Testis (tissue), 3 donors: ENCODE results near the gene TACSTD2. TPM values are rescaled to one million over a fixed set of nuclear protein-coding genes. Genes with fewer than 3 reads are reported as not detected.

Experiments used
- DNase-seq: peaks from one replicate; pipeline ENCODE4 v3.0.0-alpha.2; 2019
- H3K27ac ChIP-seq, 2 donors: fragments of 200-600 bp; sonication (generic); one replicate each; pipeline ENCODE4 v1.5.1; 2019
- H3K27me3 ChIP-seq: fragments of 200-600 bp; sonication (generic); one replicate; pipeline ENCODE4 v1.5.1; 2019
- H3K36me3 ChIP-seq: fragments of 200-600 bp; sonication (generic); one replicate; pipeline ENCODE4 v1.5.1; 2017; ENCODE audit warnings: low read depth; ENCODE audit errors: missing control alignments
- H3K4me1 ChIP-seq: fragments of 200-600 bp; sonication (generic); one replicate; pipeline ENCODE4 v1.5.1; 2019
- H3K4me3 ChIP-seq, 2 donors: fragments of 200-600 bp; sonication (generic); one replicate each; pipeline ENCODE4 v1.5.1; 2017 to 2019
- H3K9me3 ChIP-seq: fragments of 200-600 bp; sonication (generic); one replicate; pipeline ENCODE4 v1.5.1; 2017
- POLR2A ChIP-seq: fragments of 450-650 bp; IDR thresholded peaks from one replicate; pipeline ENCODE4 v1.6.1; 2017; ENCODE audit warnings: antibody characterized with exemption, mild to moderate bottlenecking, moderate library complexity
- WGBS, 2 donors: methylation state at CpG; one replicate each; pipeline ENCODE4 v1.1.5; 2018; 5-methylcytosine and 5-hydroxymethylcytosine counted together
- intact Hi-C: fragments of 100-400 bp; cut with DNase I; formaldehyde crosslinking; loops from one replicate; pipeline ENCODE4 v1.15.1; 2023; ENCODE audit warnings: low total_unique reads
- polyA plus RNA-seq: library from polyadenylated mRNA; stranded (reverse); fragments of 350-450 nt; fragmentation: Illumina TruSeq; extraction: RNeasy Lipid Tissue Mini Kit (QIAGEN cat#74804); gene quantifications from one replicate; pipeline ENCODE4 v1.2.3, GENCODE V29; 2014; ENCODE audit warnings: low read depth, low replicate concordance; ENCODE audit not compliant: insufficient read depth
- total RNA-seq, 2 donors: library from RNA; depleted of rRNA; stranded (reverse); fragments of >200 nt; gene quantifications; one replicate each; pipeline ENCODE4 v1.2.3, GENCODE V29; 2016
- TF ChIP-seq, protein P1 (sequence below), 3 experiments: fragments of 450-650 bp in 2 of 3; fragments of 200-600 bp in 1 of 3; sonication (generic) in 1 of 3; IDR thresholded peaks; one replicate each; pipeline ENCODE4 v1.5.1; 2016 to 2019; ENCODE audit warnings: antibody characterized with exemption in 3 of 3, mild to moderate bottlenecking in 2 of 3, moderate library complexity in 1 of 3

Gene TACSTD2
- total and polyA plus RNA-seq, 3 donors from 2014 or later = 0.87 to 1.2 (median 0.93) TPM

DNA sequence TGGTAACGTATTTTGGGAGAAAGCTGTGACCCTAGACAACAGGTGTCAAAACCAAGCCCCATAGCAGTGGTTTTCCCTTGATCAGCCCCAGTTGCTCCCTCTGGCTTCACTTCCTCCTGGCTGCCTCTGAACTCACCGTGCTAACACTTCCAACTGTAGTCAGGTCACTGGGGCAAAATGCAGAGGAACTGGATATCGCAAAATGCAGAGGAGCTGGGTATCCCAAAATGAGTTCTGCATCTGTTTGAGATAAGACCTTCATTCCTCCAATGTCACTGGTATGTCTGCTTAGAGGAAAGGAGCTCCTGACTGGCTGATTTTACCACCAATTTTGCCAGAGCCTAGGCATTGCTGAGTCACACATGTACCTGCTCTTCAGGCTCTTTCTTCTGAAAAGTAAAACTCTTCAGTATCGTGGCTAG, 19.6 kb upstream of the TACSTD2 start:
- H3K36me3 ChIP-seq = no peaks in the 10 kb centered on the region
- no peaks in the 10 kb centered on the region for H3K4me1 ChIP-seq
- no peak overlapping the region for H3K4me3 ChIP-seq
- no peak for DNase-seq
- TF ChIP-seq, protein P1, sequence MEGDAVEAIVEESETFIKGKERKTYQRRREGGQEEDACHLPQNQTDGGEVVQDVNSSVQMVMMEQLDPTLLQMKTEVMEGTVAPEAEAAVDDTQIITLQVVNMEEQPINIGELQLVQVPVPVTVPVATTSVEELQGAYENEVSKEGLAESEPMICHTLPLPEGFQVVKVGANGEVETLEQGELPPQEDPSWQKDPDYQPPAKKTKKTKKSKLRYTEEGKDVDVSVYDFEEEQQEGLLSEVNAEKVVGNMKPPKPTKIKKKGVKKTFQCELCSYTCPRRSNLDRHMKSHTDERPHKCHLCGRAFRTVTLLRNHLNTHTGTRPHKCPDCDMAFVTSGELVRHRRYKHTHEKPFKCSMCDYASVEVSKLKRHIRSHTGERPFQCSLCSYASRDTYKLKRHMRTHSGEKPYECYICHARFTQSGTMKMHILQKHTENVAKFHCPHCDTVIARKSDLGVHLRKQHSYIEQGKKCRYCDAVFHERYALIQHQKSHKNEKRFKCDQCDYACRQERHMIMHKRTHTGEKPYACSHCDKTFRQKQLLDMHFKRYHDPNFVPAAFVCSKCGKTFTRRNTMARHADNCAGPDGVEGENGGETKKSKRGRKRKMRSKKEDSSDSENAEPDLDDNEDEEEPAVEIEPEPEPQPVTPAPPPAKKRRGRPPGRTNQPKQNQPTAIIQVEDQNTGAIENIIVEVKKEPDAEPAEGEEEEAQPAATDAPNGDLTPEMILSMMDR (IDR thresholded peaks at IDR 0.05) = no peak
- no peak for TF ChIP-seq POLR2A
- H3K27ac ChIP-seq = no peak overlapping the region
- H3K9me3 ChIP-seq = no peaks in the 10 kb centered on the region
- intact Hi-C loops = no loop called here
- 37 to 40% methylated on average over 3 to 4 of the region's 4 CpGs for WGBS, 2 donors
- H3K27me3 ChIP-seq = no peaks in the 10 kb centered on the region

DNA sequence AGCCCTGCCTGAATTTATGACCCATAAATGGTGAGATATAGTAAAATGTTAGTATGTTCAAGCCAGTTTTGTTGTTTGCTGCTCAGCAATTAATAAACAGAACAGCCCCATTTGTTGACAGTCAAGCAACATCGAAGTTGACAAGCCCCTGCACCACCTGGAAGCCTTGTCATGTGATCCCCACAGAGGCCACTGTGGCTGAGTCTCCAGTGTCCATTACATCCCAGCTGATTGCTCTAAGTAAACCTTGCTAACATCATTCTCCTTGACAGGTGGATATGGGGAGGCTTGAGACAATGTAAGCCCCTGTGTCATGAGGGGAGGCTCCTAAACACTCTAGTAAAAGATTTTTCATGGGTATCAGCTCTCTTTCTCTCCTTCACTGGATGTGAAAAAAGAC, 17.5 kb upstream of the TACSTD2 start:
- no peak for TF ChIP-seq POLR2A
- TF ChIP-seq, protein P1 (IDR thresholded peaks at IDR 0.05) = no peak
- intact Hi-C loops = no loop called here
- Histone ChIP-seq H3K27me3 (no peaks in the 10 kb centered on the region), H3K36me3 (no peaks in the 10 kb centered on the region), H3K27ac (no peak overlapping the region), H3K9me3 (no peaks in the 10 kb centered on the region), H3K4me1 (no peaks in the 10 kb centered on the region), H3K4me3 (no peak overlapping the region)
- no peak for DNase-seq
- 72 to 78% methylated on average over 1 of the region's 1 CpG for WGBS, 2 donors

DNA sequence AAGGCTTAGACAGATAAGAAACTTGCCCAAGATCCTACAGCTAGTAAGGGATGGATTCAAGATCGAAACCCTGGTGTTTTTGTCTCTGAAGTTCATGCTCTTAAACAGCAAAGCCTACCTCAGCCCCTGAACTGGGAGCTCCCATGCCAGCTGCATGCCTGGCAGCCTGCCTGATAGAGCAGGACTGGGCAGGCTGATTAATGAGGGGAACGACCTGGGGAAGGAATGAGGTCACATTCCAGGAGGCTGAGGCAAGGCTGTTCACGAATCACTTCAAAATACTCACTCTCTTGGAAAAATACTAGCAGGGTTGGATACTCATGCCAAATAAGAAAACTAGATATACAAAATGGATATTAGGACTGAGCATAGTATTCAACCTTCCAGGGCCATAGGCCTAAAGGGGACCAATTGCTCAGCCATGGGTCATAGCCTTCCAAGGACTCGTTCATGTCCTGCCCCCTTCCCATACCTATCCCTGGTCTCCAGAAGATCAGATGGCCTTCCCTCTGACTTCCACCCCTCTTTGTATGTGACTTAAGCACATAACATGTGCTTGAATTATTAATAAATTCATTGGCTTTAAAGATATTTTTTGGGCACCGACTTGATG, 15.6 kb upstream of the TACSTD2 start:
- DNase-seq = no peak
- no peak for TF ChIP-seq POLR2A
- TF ChIP-seq, protein P1 (IDR thresholded peaks at IDR 0.05) = no peak
- H3K4me3 ChIP-seq = no peak overlapping the region
- H3K27me3 ChIP-seq = no peaks in the 10 kb centered on the region
- no peaks in the 10 kb centered on the region for H3K9me3 ChIP-seq
- no peaks in the 10 kb centered on the region for H3K36me3 ChIP-seq
- 51 to 59% methylated on average over 5 of the region's 5 CpGs for WGBS, 2 donors
- no peak overlapping the region for H3K27ac ChIP-seq
- H3K4me1 ChIP-seq = no peaks in the 10 kb centered on the region
- intact Hi-C loops = no loop called here

DNA sequence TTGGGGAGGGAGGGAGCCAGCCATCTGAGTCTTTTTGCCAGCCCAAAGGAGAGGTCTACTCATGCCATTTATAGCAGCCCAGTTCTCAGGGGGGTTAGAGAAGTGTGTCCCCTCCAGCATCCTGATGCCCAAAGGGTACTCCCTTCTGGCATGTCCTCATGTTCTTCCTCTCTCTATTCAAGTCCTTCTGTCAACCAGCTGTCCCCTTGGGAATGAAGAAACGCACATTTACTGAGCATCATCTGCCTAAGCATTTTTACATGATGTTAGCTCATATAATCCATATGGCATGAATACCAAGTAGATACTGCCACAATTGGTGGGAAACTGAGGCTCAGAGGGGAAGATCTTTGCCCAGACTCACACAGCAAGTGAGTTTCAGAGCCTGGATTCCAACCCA, 14.8 kb upstream of the TACSTD2 start:
- WGBS, 2 donors = 74 to 92% methylated on average over 1 of the region's 1 CpG

More for the DNA sequence above, 14.8 kb upstream of the TACSTD2 start:
- Histone ChIP-seq H3K9me3 (no peaks in the 10 kb centered on the region), H3K36me3 (no peaks in the 10 kb centered on the region), H3K4me1 (no peaks in the 10 kb centered on the region), H3K4me3 (no peak overlapping the region), H3K27ac (no peak overlapping the region), H3K27me3 (no peaks in the 10 kb centered on the region)
- no peak for DNase-seq
- no peak for TF ChIP-seq POLR2A
- TF ChIP-seq, protein P1 (IDR thresholded peaks at IDR 0.05) = no peak
- intact Hi-C loops = no loop called here
